ENCODE measurements around the gene ROBO3. TPM values are rescaled to one million over a fixed set of nuclear protein-coding genes. Genes with fewer than 3 reads are reported as not detected.

ROBO3 gene
- total and polyA plus RNA-seq, 2 of the 8 experiments (the other 6 are each of a cell fraction or from before 2014, with no cell fraction given): 12.1 to 24.6 TPM

DNA sequence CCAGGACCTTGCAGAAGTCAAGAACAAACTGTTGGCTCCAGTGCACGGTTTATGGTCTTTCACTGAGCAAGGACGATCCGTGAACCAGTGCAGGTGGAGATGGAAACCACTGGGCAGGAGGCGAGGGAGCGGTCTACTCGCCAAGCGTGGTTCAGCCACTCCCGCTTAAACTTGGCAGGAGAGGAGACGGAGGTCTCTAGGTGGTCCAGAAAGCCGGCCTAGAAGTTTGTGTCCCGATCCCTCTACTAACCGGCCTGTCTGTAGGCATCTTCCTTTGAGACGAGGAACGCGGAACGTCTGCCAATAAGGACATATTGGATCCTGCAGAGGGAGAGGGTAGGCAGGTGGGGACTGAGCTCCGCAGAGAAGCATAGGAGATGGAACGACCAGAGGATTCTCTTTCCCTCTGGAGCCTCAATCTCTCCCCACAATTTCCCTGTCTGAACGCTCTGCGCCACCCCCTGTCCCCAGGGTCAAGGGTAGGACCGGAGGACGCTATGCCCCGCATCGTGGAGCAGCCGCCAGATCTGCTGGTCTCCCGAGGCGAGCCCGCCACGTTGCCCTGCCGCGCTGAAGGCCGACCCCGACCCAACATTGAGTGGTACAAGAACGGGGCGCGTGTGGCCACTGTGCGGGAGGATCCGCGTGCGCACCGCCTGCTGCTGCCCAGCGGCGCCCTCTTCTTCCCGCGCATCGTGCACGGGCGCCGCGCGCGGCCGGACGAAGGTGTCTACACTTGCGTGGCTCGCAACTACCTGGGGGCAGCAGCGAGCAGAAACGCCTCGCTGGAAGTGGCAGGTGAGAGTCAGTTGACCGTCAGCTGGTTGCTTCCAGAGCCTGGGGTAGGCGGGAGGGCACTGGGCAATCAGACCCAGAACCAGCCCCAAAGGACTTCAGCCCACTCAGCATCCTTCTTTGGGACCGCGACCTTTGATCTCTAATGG, 3.4 kb downstream of the ROBO3 start:
- Histone ChIP-seq H4K5ac (ENCODE audit: insufficient read length, low read depth, low read length) (no peak overlapping the region), H4K8ac (ENCODE audit: extremely low read depth, insufficient read depth, low read length) (no peak overlapping the region), H4K91ac (replicated peaks; ENCODE audit: insufficient read length, low read length) (no peak overlapping the region), H2BK20ac (ENCODE audit: low read length) (no peak overlapping the region), H3K18ac (ENCODE audit: extremely low read depth, low read length) (no peak overlapping the region), H4K20me1 (replicated peaks in 1 of 2; ENCODE audit: control insufficient read depth in 1 of 2, insufficient read depth in 2 of 2, low read length in 2 of 2) (peaks cover 14 to 30% of the 10 kb centered on the region in 2 experiments), H2AFZ (ENCODE audit: low read length) (no peak overlapping the region), H3K9ac (replicated peaks in 1 of 4; ENCODE audit: extremely low read depth in 1 of 4, low read depth in 3 of 4, low read length in 3 of 4) (no peak overlapping the region), H3K79me2 (ENCODE audit: control insufficient read depth in 1 of 2, insufficient read depth in 2 of 2, low read length in 2 of 2) (no peaks in the 10 kb centered on the region), H3K14ac (ENCODE audit: insufficient read length) (no peak overlapping the region), H3K4ac (replicated peaks; ENCODE audit: insufficient read length, low read depth, low read length) (no peak overlapping the region), H2AK5ac (ENCODE audit: low read depth, low read length) (no peak overlapping the region), H3K56ac (replicated peaks; ENCODE audit: insufficient read length, low read depth, low read length) (no peak overlapping the region), H3K4me3 (ENCODE audit: extremely low read depth in 1 of 4, insufficient read depth in 2 of 4, low read depth in 3 of 4, low read length in 4 of 4) (peak overlapping the region in 1 of 4 experiments; percentile 46; a peak in 4 of 8 replicates), H3K23me2 (ENCODE audit: low read depth, low read length) (no peaks in the 10 kb centered on the region; the same call in 1 of the 2 replicates), H2BK12ac (ENCODE audit: low read depth, low read length) (no peak overlapping the region), H3K79me1 (ENCODE audit: low read depth, low read length) (no peaks in the 10 kb centered on the region), H3K4me1 (replicated peaks in 1 of 4; ENCODE audit: control insufficient read depth in 3 of 4, insufficient read depth in 4 of 4, low read length in 3 of 4) (peaks cover 0 to 23% (median 16%) of the 10 kb centered on the region in 4 experiments; a peak in 6 of 7 replicates), H2BK15ac (ENCODE audit: low read length) (no peak overlapping the region), H3K36me3 (ENCODE audit: control insufficient read depth in 2 of 4, insufficient read depth in 4 of 4, low read length in 3 of 4) (peaks cover 0 to 4% (median 0%) of the 10 kb centered on the region in 4 experiments; a peak in 1 of 8 replicates), H2BK120ac (replicated peaks; ENCODE audit: low read depth, low read length) (no peak overlapping the region), H3K9me3 (ENCODE audit: insufficient read depth in 2 of 2, low read depth in 1 of 2, low read length in 1 of 2) (no peaks in the 10 kb centered on the region), H3K4me2 (ENCODE audit: insufficient read depth in 1 of 2, low read depth in 2 of 2, low read length in 2 of 2) (peak overlapping the region; percentile 42 to 57), H2BK5ac (ENCODE audit: low read depth, low read length) (no peak overlapping the region), H3K27ac (ENCODE audit: low read depth, low read length) (no peak overlapping the region), H3K27me3 (replicated peaks in 1 of 4; ENCODE audit: control insufficient read depth in 3 of 4, extremely low read depth in 1 of 4, insufficient read depth in 3 of 4, low read length in 3 of 4) (peaks cover 79 to 100% (median 96%) of the 10 kb centered on the region in 4 experiments), H3K23ac (ENCODE audit: insufficient read length) (no peak overlapping the region)
- FAIRE-seq: no peak
- no peak for DNase-seq (ENCODE audit: low read depth in 1 of 2, low spot score in 2 of 2)
- POLR2A ChIA-PET (ENCODE audit: partially characterized antibody): no interaction called here
- CTCF ChIA-PET (ENCODE audit: partially characterized antibody): interaction anchor here (0.7 to 5.6 kb wide), 11 partner anchors 25 to 225 kb away, joined by 3 to 52 read pairs (median 4); partner anchors contain the start of gene HEPACAM
- whole genome bisulfite sequencing, 2 experiments (ENCODE audit: extremely low coverage in 1 of 2, insufficient coverage in 1 of 2, insufficient read length in 1 of 2, insufficient replicate concordance in 2 of 2, low coverage in 1 of 2, low lambda C conversion rate in 2 of 2, missing lambda C conversion rate in 1 of 2): 23% methylated on average over 51 of the region's 63 CpGs; no CpG with 5 or more reads in 1 of the 2 experiments
- no peak for TF ChIP-seq POLR2AphosphoS5 (IDR thresholded peaks at IDR 0.05; ENCODE audit: low read depth, low read length)
- TF ChIP-seq, protein P1, sequence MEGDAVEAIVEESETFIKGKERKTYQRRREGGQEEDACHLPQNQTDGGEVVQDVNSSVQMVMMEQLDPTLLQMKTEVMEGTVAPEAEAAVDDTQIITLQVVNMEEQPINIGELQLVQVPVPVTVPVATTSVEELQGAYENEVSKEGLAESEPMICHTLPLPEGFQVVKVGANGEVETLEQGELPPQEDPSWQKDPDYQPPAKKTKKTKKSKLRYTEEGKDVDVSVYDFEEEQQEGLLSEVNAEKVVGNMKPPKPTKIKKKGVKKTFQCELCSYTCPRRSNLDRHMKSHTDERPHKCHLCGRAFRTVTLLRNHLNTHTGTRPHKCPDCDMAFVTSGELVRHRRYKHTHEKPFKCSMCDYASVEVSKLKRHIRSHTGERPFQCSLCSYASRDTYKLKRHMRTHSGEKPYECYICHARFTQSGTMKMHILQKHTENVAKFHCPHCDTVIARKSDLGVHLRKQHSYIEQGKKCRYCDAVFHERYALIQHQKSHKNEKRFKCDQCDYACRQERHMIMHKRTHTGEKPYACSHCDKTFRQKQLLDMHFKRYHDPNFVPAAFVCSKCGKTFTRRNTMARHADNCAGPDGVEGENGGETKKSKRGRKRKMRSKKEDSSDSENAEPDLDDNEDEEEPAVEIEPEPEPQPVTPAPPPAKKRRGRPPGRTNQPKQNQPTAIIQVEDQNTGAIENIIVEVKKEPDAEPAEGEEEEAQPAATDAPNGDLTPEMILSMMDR (IDR thresholded peaks at IDR 0.05; ENCODE audit: control extremely low read depth in 1 of 3, insufficient read depth in 1 of 3, low read depth in 1 of 3, low read length in 3 of 3): peak in 1 of 3 experiments; percentile 12; a peak in 2 of 4 replicates
- no peak for TF ChIP-seq CTBP2 (IDR thresholded peaks at IDR 0.05; ENCODE audit: borderline replicate concordance, insufficient read depth, insufficient read length, low read length)
- TF ChIP-seq, protein P2, sequence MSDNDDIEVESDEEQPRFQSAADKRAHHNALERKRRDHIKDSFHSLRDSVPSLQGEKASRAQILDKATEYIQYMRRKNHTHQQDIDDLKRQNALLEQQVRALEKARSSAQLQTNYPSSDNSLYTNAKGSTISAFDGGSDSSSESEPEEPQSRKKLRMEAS (IDR thresholded peaks at IDR 0.05): peak; percentile 85
- TF ChIP-seq, protein P3, sequence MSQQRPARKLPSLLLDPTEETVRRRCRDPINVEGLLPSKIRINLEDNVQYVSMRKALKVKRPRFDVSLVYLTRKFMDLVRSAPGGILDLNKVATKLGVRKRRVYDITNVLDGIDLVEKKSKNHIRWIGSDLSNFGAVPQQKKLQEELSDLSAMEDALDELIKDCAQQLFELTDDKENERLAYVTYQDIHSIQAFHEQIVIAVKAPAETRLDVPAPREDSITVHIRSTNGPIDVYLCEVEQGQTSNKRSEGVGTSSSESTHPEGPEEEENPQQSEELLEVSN (IDR thresholded peaks at IDR 0.05): peak; percentile 92
- peak; percentile 100 for TF ChIP-seq SUZ12 (IDR thresholded peaks at IDR 0.05; ENCODE audit: low read length)

Data from H1 (cell line).